Endothelial cell of umbilical vein (primary cell): ENCODE measurements around the gene IMPDH2. TPM values are rescaled to one million over a fixed set of nuclear protein-coding genes. Genes with fewer than 3 reads are reported as not detected.

Experiments used
- BruUV-seq: library from RNA; stranded (reverse); fragments of 400-500 nt; replicated peaks from 2 replicates; lab custom pipeline; 2021; lab: Mats Ljungman, UMichigan
- CTCF ChIA-PET: fragments of 300-600, 350-600 bp; sonication (Branson Sonifier 250); formaldehyde crosslinking; loops from one replicate; lab custom pipeline; 2021; ENCODE audit warnings: antibody characterized with exemption, inconsistent platforms; lab: Charles Lee
- POLR2A ChIA-PET: fragments of 300-600, 350-600 bp; sonication (Branson Sonifier 250); formaldehyde crosslinking; loops from one replicate; lab custom pipeline; 2021; ENCODE audit warnings: antibody characterized with exemption, inconsistent platforms; lab: Charles Lee
- DNase-seq: peaks from one replicate; pipeline ENCODE4 v3.0.0-alpha.2; 2011; ENCODE audit warnings: low read depth, low spot score
- FAIRE-seq: peaks from 2 replicates; lab custom pipeline; 2011; peaks lifted over from hg19 to GRCh38; lab: Jason Lieb, UNC
- H2AFZ ChIP-seq: 2 replicates; pipeline ENCODE4 v1.6.0; 2012; ENCODE audit warnings: low read depth, low read length, control low read depth, inconsistent platforms
- H3K27ac ChIP-seq: 2 replicates; pipeline ENCODE4 v1.5.1; 2011; ENCODE audit warnings: low read depth, mild to moderate bottlenecking, control low read depth, low read length, moderate library complexity; ENCODE audit not compliant: insufficient read depth
- H3K27me3 ChIP-seq, 2 experiments: 2 replicates each; pipeline versions ENCODE4 v1.6.0 to v1.6.1; 2011; ENCODE audit warnings: low read length in 2 of 2, mixed read lengths in 1 of 2; ENCODE audit not compliant: control insufficient read depth in 2 of 2, insufficient read depth in 2 of 2
- H3K36me3 ChIP-seq, 2 experiments: 2 replicates in 1 of 2; 3 replicates in 1 of 2; pipeline ENCODE4 v1.5.1; 2011; ENCODE audit warnings: low read length in 2 of 2, mild to moderate bottlenecking in 1 of 2, moderate library complexity in 1 of 2; ENCODE audit not compliant: control insufficient read depth in 2 of 2, insufficient read depth in 2 of 2; ENCODE audit errors: extremely low read depth in 1 of 2
- H3K4me1 ChIP-seq: 3 replicates; pipeline ENCODE4 v1.5.1; 2011; ENCODE audit warnings: mild to moderate bottlenecking, low read length; ENCODE audit not compliant: control insufficient read depth, insufficient read depth; ENCODE audit errors: extremely low read depth
- H3K4me2 ChIP-seq: 2 replicates; pipeline ENCODE4 v1.6.1; 2011; ENCODE audit warnings: low read length, control low read depth, mixed read lengths; ENCODE audit not compliant: insufficient read depth
- H3K4me3 ChIP-seq, 3 experiments: fragments of 200-600 bp in 1 of 3; sonication (generic), shearing (Covaris generic) in 1 of 3; replicated peaks in 1 of 3; 2 replicates each; pipeline ENCODE4 v1.5.1; 2011 to 2016; ENCODE audit warnings: control low read depth in 3 of 3, low read length in 3 of 3, mild to moderate bottlenecking in 2 of 3, inconsistent platforms in 1 of 3, low read depth in 1 of 3, moderate library complexity in 1 of 3; ENCODE audit not compliant: insufficient read depth in 1 of 3
- H3K79me2 ChIP-seq: 2 replicates; pipeline ENCODE4 v1.6.0; 2012; ENCODE audit warnings: low read length, inconsistent platforms; ENCODE audit not compliant: control insufficient read depth, insufficient read depth
- H3K9ac ChIP-seq: replicated peaks from 2 replicates; pipeline ENCODE3; 2011; ENCODE audit warnings: low read length, control low read depth; ENCODE audit not compliant: insufficient read depth; ENCODE audit errors: extremely low read depth
- H3K9me1 ChIP-seq: replicated peaks from 3 replicates; pipeline ENCODE4 v1.6.0; 2011; ENCODE audit warnings: mild to moderate bottlenecking, low read length; ENCODE audit not compliant: control insufficient read depth, insufficient read depth; ENCODE audit errors: extremely low read depth
- H3K9me3 ChIP-seq: replicated peaks from 2 replicates; pipeline ENCODE4 v1.5.1; 2012; ENCODE audit warnings: low read length, inconsistent platforms; ENCODE audit not compliant: control insufficient read depth, insufficient read depth
- H4K20me1 ChIP-seq: replicated peaks from 2 replicates; pipeline ENCODE3; 2011; ENCODE audit warnings: mild to moderate bottlenecking, low read length; ENCODE audit not compliant: control insufficient read depth, insufficient read depth; ENCODE audit errors: extremely low read depth
- EZH2 ChIP-seq: IDR thresholded peaks from 2 replicates; pipeline ENCODE4 v1.6.1; 2012; ENCODE audit warnings: borderline replicate concordance, low read depth, mild to moderate bottlenecking, moderate library complexity, low read length, inconsistent platforms; ENCODE audit not compliant: severe bottlenecking
- FOS ChIP-seq: IDR thresholded peaks from 2 replicates; pipeline ENCODE4 v1.6.1; 2011; ENCODE audit warnings: mild to moderate bottlenecking, low read length, moderate library complexity, borderline replicate concordance; ENCODE audit not compliant: insufficient read depth
- GATA2 ChIP-seq: IDR thresholded peaks from 2 replicates; pipeline ENCODE4 v1.7.0; 2011; ENCODE audit warnings: low read depth, mild to moderate bottlenecking, moderate library complexity, mixed read lengths, low read length; ENCODE audit not compliant: insufficient read length, insufficient read depth
- JUN ChIP-seq: IDR thresholded peaks from 2 replicates; pipeline ENCODE4 v1.6.1; 2011; ENCODE audit warnings: borderline replicate concordance, low read depth; ENCODE audit not compliant: insufficient read length, insufficient read depth
- MYC ChIP-seq: IDR thresholded peaks from one replicate; pipeline ENCODE4 v1.6.1; 2011; ENCODE audit warnings: mild to moderate bottlenecking, low read depth, low read length
- POLR2A ChIP-seq: IDR thresholded peaks from 2 replicates; pipeline ENCODE4 v1.6.1; 2012; ENCODE audit warnings: low read depth, mild to moderate bottlenecking, control low read depth, low read length
- POLR2AphosphoS5 ChIP-seq: IDR thresholded peaks from 2 replicates; pipeline ENCODE4 v1.6.1; 2012; ENCODE audit warnings: low read depth, mild to moderate bottlenecking, control low read depth, low read length, moderate library complexity; ENCODE audit not compliant: insufficient read depth
- dilution Hi-C: fragments of 300-500 bp; cut with MboI; formaldehyde crosslinking; loops from one replicate; pipeline ENCODE4 v1.15.0; 2019; ENCODE audit warnings: low sequenced_read_pairs; ENCODE audit not compliant: extremely low pct_ligation_motif_present
- intact Hi-C: fragments of 100-400 bp; cut with micrococcal nuclease; formaldehyde crosslinking; loops from one replicate; pipeline ENCODE4 v1.10.0; 2022
- polyA plus RNA-seq, 4 experiments: library from polyadenylated mRNA; depleted of rRNA in 3 of 4; stranded (reverse) in 3 of 4; unstranded in 1 of 4; fragments of >200 nt; gene quantifications; 2 replicates each; pipeline versions ENCODE4 v1.2.1 to v1.2.3, GENCODE V29; 2011 to 2012; ENCODE audit warnings: missing spikeins in 1 of 4
- total RNA-seq: library from RNA; stranded (reverse); gene quantifications from 2 replicates; pipeline ENCODE4 v1.2.3, GENCODE V29; 2021
- TF ChIP-seq, protein P1 (sequence below): IDR thresholded peaks from 2 replicates; pipeline ENCODE4 v1.6.1; 2011; ENCODE audit not compliant: insufficient read depth, insufficient read length
- TF ChIP-seq, protein P2 (sequence below), 2 donors: IDR thresholded peaks; 1 replicate in 1 of 2; 2 replicates in 1 of 2; pipeline ENCODE4 v1.5.1; 2011; ENCODE audit warnings: low read length in 2 of 2, mild to moderate bottlenecking in 2 of 2, moderate library complexity in 2 of 2, control low read depth in 1 of 2, inconsistent platforms in 1 of 2, low read depth in 1 of 2; ENCODE audit not compliant: insufficient read depth in 1 of 2; ENCODE audit errors: extremely low read depth in 1 of 2

The IMPDH2 gene
- total and polyA plus RNA-seq, 2 donors (not counting 3 experiments of a cell fraction or from before 2014, with no cell fraction given) = 167 to 189 TPM

DNA sequence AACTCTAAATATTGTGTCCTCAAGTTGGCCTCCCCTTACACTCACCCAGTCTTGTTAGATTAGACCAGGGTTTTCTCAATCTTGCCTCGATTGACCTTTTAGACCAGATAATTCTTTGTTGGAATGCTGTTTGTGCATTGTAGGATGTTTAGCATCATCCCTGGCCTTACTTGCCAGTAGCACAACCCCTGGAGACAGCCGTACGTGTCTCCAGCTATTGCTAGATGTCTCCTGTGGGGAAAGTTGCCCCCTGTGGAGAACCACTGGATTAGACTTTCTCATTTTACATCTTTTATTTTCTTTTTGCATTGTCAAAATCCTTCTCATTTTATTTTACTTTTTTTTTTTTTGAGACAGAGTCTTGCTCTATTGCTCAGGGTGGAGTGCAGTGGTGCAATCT is 19.8 kb downstream of the IMPDH2 start:
- Histone ChIP-seq H3K27me3 (no peaks in the 10 kb centered on the region), H2AFZ (no peak overlapping the region), H3K36me3 (peaks cover 0 to 29% of the 10 kb centered on the region in 2 experiments), H3K4me1 (peaks cover 15% of the 10 kb centered on the region), H3K9me1 (no peaks in the 10 kb centered on the region), H3K4me2 (no peak overlapping the region), H3K27ac (no peak overlapping the region), H3K9ac (no peak overlapping the region), H3K4me3 (no peak overlapping the region), H3K9me3 (no peaks in the 10 kb centered on the region), H4K20me1 (no peaks in the 10 kb centered on the region), H3K79me2 (peaks cover 38% of the 10 kb centered on the region)
- DNase-seq = no peak
- intact Hi-C loops (no loop called here), dilution Hi-C loops (no loop called here)
- TF ChIP-seq, protein P1, sequence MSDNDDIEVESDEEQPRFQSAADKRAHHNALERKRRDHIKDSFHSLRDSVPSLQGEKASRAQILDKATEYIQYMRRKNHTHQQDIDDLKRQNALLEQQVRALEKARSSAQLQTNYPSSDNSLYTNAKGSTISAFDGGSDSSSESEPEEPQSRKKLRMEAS = no peak
- TF ChIP-seq GATA2 = no peak
- TF ChIP-seq FOS = no peak
- TF ChIP-seq, protein P2, sequence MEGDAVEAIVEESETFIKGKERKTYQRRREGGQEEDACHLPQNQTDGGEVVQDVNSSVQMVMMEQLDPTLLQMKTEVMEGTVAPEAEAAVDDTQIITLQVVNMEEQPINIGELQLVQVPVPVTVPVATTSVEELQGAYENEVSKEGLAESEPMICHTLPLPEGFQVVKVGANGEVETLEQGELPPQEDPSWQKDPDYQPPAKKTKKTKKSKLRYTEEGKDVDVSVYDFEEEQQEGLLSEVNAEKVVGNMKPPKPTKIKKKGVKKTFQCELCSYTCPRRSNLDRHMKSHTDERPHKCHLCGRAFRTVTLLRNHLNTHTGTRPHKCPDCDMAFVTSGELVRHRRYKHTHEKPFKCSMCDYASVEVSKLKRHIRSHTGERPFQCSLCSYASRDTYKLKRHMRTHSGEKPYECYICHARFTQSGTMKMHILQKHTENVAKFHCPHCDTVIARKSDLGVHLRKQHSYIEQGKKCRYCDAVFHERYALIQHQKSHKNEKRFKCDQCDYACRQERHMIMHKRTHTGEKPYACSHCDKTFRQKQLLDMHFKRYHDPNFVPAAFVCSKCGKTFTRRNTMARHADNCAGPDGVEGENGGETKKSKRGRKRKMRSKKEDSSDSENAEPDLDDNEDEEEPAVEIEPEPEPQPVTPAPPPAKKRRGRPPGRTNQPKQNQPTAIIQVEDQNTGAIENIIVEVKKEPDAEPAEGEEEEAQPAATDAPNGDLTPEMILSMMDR (IDR thresholded peaks at IDR 0.05; ENCODE audit: extremely low read depth in 1 of 2, insufficient read depth in 1 of 2, low read depth in 1 of 2, low read length in 2 of 2) = no peak
- no peak for TF ChIP-seq EZH2
- no peak for TF ChIP-seq MYC
- no peak for TF ChIP-seq POLR2AphosphoS5
- no peak for TF ChIP-seq JUN
- no peak for TF ChIP-seq POLR2A
- POLR2A ChIA-PET = interaction anchor here (1.0 to 3.7 kb wide), 6 partner anchors 7 to 20 kb away, joined by 3 to 40 read pairs (median 4); partner anchors contain the start of genes DALRD3, IMPDH2, NDUFAF3 and P4HTM
- no peak for FAIRE-seq
- BruUV-seq = no TSS peak
- CTCF ChIA-PET = interaction anchor here (3.6 to 12.8 kb wide), 2 partner anchors 13 to 21 kb away, joined by 38 to 254 read pairs; partner anchors contain the start of genes NDUFAF3 and P4HTM
